IPS-15b (cell line): Measurements from ENCODE around the gene STX8.

Source experiments
- H3K27me3 ChIP-seq: one replicate; pipeline ENCODE4 v1.6.1; 2013; ENCODE audit warnings: low read length; ENCODE audit not compliant: control insufficient read depth, insufficient read depth
- H3K36me3 ChIP-seq: one replicate; pipeline ENCODE4 v1.6.1; 2013; ENCODE audit warnings: low read length; ENCODE audit not compliant: control insufficient read depth, insufficient read depth
- H3K4me1 ChIP-seq: one replicate; pipeline ENCODE4 v1.6.1; 2013; ENCODE audit warnings: mild to moderate bottlenecking, low read length; ENCODE audit not compliant: control insufficient read depth, insufficient read depth
- H3K4me3 ChIP-seq: one replicate; pipeline ENCODE4 v1.5.1; 2013; ENCODE audit warnings: low read depth, low read length
- H3K9ac ChIP-seq: one replicate; pipeline ENCODE4 v1.6.1; 2013; ENCODE audit warnings: low read depth, mild to moderate bottlenecking, low read length
- H3K9me3 ChIP-seq: one replicate; pipeline ENCODE4 v1.6.1; 2013; ENCODE audit warnings: mild to moderate bottlenecking, low read length; ENCODE audit not compliant: control insufficient read depth, insufficient read depth

STX8 gene

DNA sequence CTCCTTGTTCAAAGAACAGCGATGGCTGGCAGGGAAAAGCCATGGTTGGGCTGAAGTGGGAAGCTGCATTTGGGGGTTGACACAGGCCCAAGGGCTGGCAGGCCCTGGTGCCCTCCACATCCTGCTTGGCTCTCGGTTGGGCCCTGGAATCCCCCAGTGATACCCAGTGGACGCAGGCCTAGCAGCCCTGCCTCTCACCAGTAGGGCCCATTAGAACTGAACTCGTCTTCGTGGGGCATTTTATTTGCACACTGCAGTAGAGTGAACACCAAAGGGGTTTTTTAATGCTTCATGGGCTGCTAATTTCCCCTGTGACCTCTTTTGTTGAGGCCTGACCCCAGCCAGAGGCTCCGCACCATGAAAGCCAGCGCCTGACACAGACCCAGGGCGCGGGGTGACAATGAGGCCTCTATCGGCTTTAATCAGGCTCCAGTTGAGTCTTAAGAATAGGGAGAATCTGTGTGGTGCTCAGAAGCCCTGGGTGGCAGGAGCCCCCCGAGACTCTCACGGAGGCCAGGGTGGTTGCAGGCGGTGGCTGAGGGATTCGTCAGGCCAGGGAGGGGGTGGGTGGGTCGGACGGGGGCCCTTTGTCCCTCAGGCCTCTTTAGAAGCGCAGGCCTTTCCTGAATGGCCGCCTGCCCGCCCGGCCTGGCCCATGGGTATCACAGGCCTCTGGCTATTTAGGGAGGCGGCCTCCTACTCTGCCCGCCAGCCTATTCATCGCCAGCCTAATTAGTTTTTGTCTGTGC, 355.0 kb downstream of the STX8 start:
- H3K9ac ChIP-seq: no peak overlapping the region

GRCh38 chr17:9219631-9220397, 355.8 kb downstream of the STX8 start:
- no peak overlapping the region for H3K9ac ChIP-seq
- no peaks in the 10 kb centered on the region for H3K36me3 ChIP-seq
- H3K4me1 ChIP-seq: no peaks in the 10 kb centered on the region
- no peaks in the 10 kb centered on the region for H3K9me3 ChIP-seq
- H3K4me3 ChIP-seq: no peak overlapping the region
- no peaks in the 10 kb centered on the region for H3K27me3 ChIP-seq

More for the DNA sequence above, 355.0 kb downstream of the STX8 start:
- Histone ChIP-seq H3K9me3 (no peaks in the 10 kb centered on the region), H3K4me3 (no peak overlapping the region), H3K36me3 (no peaks in the 10 kb centered on the region), H3K27me3 (no peaks in the 10 kb centered on the region), H3K4me1 (no peaks in the 10 kb centered on the region)

GRCh38 chr17:9218911-9219310, 356.7 kb downstream of the STX8 start:
- no peaks in the 10 kb centered on the region for H3K27me3 ChIP-seq
- no peak overlapping the region for H3K4me3 ChIP-seq
- H3K4me1 ChIP-seq: no peaks in the 10 kb centered on the region
- no peaks in the 10 kb centered on the region for H3K9me3 ChIP-seq
- no peaks in the 10 kb centered on the region for H3K36me3 ChIP-seq
- H3K9ac ChIP-seq: no peak overlapping the region

GRCh38 chr17:9218064-9218635, 357.5 kb downstream of the STX8 start:
- Histone ChIP-seq H3K9me3 (no peaks in the 10 kb centered on the region), H3K36me3 (no peaks in the 10 kb centered on the region), H3K4me1 (no peaks in the 10 kb centered on the region), H3K4me3 (no peak overlapping the region), H3K27me3 (no peaks in the 10 kb centered on the region), H3K9ac (no peak overlapping the region)

- no peaks in the 10 kb centered on the region for H3K4me1 ChIP-seq
- no peaks in the 10 kb centered on the region for H3K9me3 ChIP-seq
- H3K4me3 ChIP-seq: no peak overlapping the region
- no peaks in the 10 kb centered on the region for H3K36me3 ChIP-seq
- H3K27me3 ChIP-seq: no peaks in the 10 kb centered on the region
- no peak overlapping the region for H3K9ac ChIP-seq
These were observed 358.2 kb downstream of the STX8 start for GRCh38 chr17:9217151-9218056.

GRCh38 chr17:9215465-9215864, 360.2 kb downstream of the STX8 start:
- Histone ChIP-seq H3K4me1 (no peaks in the 10 kb centered on the region), H3K27me3 (no peaks in the 10 kb centered on the region), H3K36me3 (no peaks in the 10 kb centered on the region), H3K9me3 (no peaks in the 10 kb centered on the region), H3K4me3 (no peak overlapping the region), H3K9ac (no peak overlapping the region)

DNA sequence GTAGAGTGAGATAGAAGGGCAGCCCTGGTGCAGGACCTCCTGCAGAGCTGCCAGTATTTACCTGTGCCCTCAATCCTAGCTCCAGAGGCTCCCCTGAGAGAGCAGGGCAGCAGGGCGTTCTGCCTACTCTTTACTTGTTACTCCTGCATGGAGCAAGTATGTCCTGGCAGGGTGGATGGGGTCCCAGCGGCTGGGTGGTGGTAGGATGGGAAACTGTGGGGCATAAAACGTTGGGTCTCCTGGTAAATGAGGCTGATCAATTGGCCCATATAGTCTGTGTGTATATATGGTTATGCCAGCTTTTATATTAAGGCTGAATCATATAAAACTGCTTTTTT, 362.3 kb downstream of the STX8 start:
- Histone ChIP-seq H3K9ac (no peak overlapping the region), H3K9me3 (no peaks in the 10 kb centered on the region), H3K4me3 (no peak overlapping the region), H3K36me3 (no peaks in the 10 kb centered on the region), H3K27me3 (no peaks in the 10 kb centered on the region), H3K4me1 (no peaks in the 10 kb centered on the region)

- Histone ChIP-seq H3K9me3 (no peaks in the 10 kb centered on the region), H3K9ac (no peak overlapping the region), H3K27me3 (no peaks in the 10 kb centered on the region), H3K4me1 (no peaks in the 10 kb centered on the region), H3K36me3 (no peaks in the 10 kb centered on the region), H3K4me3 (no peak overlapping the region)
These were observed 363.0 kb downstream of the STX8 start for GRCh38 chr17:9212376-9213302.

DNA sequence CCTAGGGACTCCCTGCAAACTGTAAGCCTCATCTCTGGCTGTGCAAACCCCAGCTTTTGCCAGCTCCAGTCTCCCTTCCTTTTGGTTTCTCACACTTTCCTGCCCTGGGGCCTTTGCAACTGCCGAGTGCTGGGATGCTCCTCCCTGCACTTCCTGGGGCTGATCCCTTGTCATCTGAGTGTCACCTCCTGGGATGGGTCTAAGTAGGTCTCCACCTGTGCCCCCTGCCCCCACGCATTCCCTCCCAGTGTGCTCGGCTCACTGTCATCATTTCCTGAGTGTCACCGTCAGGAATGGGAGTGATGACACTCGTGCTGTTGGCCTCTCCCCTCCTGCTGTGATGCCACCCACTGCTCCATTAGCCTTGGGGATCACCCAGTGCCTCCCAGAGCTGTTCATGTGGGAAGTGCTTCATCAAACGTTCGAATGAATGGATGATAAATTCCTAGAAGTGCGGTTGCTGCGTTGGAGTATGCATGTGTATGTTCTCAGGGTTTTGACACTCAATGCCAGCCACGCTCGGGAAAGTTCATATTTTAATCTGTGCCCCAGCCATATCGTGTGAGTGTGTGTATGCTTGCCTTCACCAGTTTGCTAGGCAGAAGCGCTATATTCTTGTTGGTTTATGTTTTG, 364.4 kb downstream of the STX8 start:
- no peaks in the 10 kb centered on the region for H3K9me3 ChIP-seq
- no peak overlapping the region for H3K9ac ChIP-seq
- no peaks in the 10 kb centered on the region for H3K4me1 ChIP-seq
- no peaks in the 10 kb centered on the region for H3K27me3 ChIP-seq
- no peak overlapping the region for H3K4me3 ChIP-seq
- H3K36me3 ChIP-seq: no peaks in the 10 kb centered on the region

DNA sequence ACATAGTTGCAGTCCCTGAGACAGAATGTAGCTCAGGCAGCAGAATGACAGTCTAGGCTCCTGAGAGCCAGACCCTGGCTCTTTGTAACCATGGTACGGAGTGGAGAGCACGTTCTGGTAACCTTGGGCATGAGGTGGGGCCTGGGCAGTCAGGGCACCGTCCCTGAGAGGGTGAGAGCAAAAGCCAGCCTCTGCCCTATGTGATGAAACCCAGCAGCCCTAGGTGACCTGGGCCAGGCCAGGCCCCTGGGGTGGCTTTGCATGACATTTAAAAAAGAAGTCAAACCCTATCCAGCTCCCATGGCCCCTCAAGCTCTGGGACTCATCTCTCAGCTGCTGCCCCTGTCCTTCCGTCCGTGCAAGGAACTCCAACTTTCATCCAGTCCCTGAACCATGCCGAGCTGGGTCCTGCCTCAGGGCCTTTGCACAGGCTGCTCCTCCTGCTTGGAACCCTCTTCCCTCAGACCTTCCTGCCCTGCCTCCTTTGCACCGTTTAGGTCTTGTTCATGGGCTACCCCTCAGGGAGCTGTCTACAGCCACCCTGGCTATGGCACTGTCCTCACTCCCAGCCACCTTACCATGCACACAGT, 365.7 kb downstream of the STX8 start:
- no peaks in the 10 kb centered on the region for H3K9me3 ChIP-seq
- no peaks in the 10 kb centered on the region for H3K36me3 ChIP-seq
- H3K4me3 ChIP-seq: no peak overlapping the region
- no peaks in the 10 kb centered on the region for H3K4me1 ChIP-seq
- no peak overlapping the region for H3K9ac ChIP-seq
- no peaks in the 10 kb centered on the region for H3K27me3 ChIP-seq
